CD14-positive monocyte (primary cell): ENCODE results near the gene TFAP2B. TPM values are rescaled to one million over a fixed set of nuclear protein-coding genes. Genes with fewer than 3 reads are reported as not detected.

ENCODE experiments used
- DNase-seq, 3 donors: peaks; one replicate each; pipeline ENCODE4 v3.0.0-alpha.2; 2011 to 2022
- H2AFZ ChIP-seq: 2 replicates; pipeline ENCODE4 v1.6.0; 2012; ENCODE audit warnings: mild to moderate bottlenecking, low read depth, low read length, inconsistent platforms; ENCODE audit not compliant: insufficient read depth, poor library complexity, severe bottlenecking
- H3K27ac ChIP-seq, 2 donors: 1 replicate in 1 of 2; 2 replicates in 1 of 2; pipeline ENCODE4 v1.5.1; 2012 to 2013; ENCODE audit warnings: low read length in 2 of 2, control low read depth in 1 of 2, inconsistent platforms in 1 of 2, low read depth in 1 of 2, mild to moderate bottlenecking in 1 of 2
- H3K27me3 ChIP-seq, 2 donors: one replicate each; pipeline versions ENCODE4 v1.6.0 to v1.6.1; 2011 to 2013; ENCODE audit warnings: low read length in 2 of 2; ENCODE audit not compliant: control insufficient read depth in 2 of 2, insufficient read depth in 2 of 2
- H3K36me3 ChIP-seq, 2 donors: replicated peaks in 1 of 2; 1 replicate in 1 of 2; 2 replicates in 1 of 2; pipeline versions ENCODE4 v1.5.1 to v1.6.1; 2012 to 2013; ENCODE audit warnings: low read length in 2 of 2, control low read depth in 1 of 2, inconsistent platforms in 1 of 2, mild to moderate bottlenecking in 1 of 2; ENCODE audit not compliant: insufficient read depth in 2 of 2, control insufficient read depth in 1 of 2
- H3K4me1 ChIP-seq, 2 donors: 1 replicate in 1 of 2; 2 replicates in 1 of 2; pipeline versions ENCODE4 v1.5.1 to v1.6.1; 2012 to 2013; ENCODE audit warnings: low read length in 2 of 2, control low read depth in 1 of 2, inconsistent platforms in 1 of 2, mild to moderate bottlenecking in 1 of 2, moderate library complexity in 1 of 2; ENCODE audit not compliant: insufficient read depth in 2 of 2, control insufficient read depth in 1 of 2
- H3K4me2 ChIP-seq: replicated peaks from 2 replicates; pipeline ENCODE3; 2012; ENCODE audit warnings: low read length, moderate library complexity, mild to moderate bottlenecking; ENCODE audit not compliant: poor library complexity, severe bottlenecking; ENCODE audit errors: extremely low read depth
- H3K4me3 ChIP-seq, 3 experiments: fragments of 200-600 bp in 1 of 3; sonication (generic) in 1 of 3; replicated peaks in 1 of 3; 1 replicate in 2 of 3; 2 replicates in 1 of 3; pipeline ENCODE4 v1.5.1; 2011 to 2013; ENCODE audit warnings: low read length in 3 of 3, mild to moderate bottlenecking in 3 of 3, control low read depth in 2 of 3, low read depth in 2 of 3, inconsistent platforms in 1 of 3, moderate library complexity in 1 of 3
- H3K79me2 ChIP-seq: 2 replicates; pipeline ENCODE4 v1.6.0; 2012; ENCODE audit warnings: mild to moderate bottlenecking, control low read depth, inconsistent platforms, low read length, moderate library complexity; ENCODE audit not compliant: insufficient read depth
- H3K9ac ChIP-seq: 2 replicates; pipeline ENCODE4 v1.6.0; 2017; ENCODE audit warnings: low read length, mild to moderate bottlenecking; ENCODE audit not compliant: insufficient read depth, poor library complexity, severe bottlenecking
- H3K9me3 ChIP-seq, 2 donors: replicated peaks in 1 of 2; 1 replicate in 1 of 2; 2 replicates in 1 of 2; pipeline versions ENCODE4 v1.5.1 to v1.6.1; 2012 to 2013; ENCODE audit warnings: low read length in 2 of 2, control low read depth in 1 of 2; ENCODE audit not compliant: control insufficient read depth in 1 of 2, insufficient read depth in 1 of 2
- H4K20me1 ChIP-seq: 2 replicates; pipeline ENCODE4 v1.6.0; 2012; ENCODE audit warnings: mild to moderate bottlenecking, low read length, control low read depth, moderate library complexity; ENCODE audit not compliant: insufficient read depth
- H3K27ac Mint-ChIP-seq, 7 donors: one replicate each; pipeline ENCODE4 v1.8.0; 2020; ENCODE audit warnings: mild to moderate bottlenecking in 7 of 7, mixed read lengths in 7 of 7, moderate library complexity in 6 of 7, inconsistent platforms in 2 of 7
- H3K27me3 Mint-ChIP-seq, 3 donors: one replicate each; pipeline ENCODE4 v1.8.0; 2021 to 2022; ENCODE audit warnings: low read depth in 3 of 3, mild to moderate bottlenecking in 3 of 3, mixed read lengths in 3 of 3, moderate library complexity in 3 of 3, inconsistent platforms in 1 of 3
- H3K36me3 Mint-ChIP-seq, 2 donors: one replicate each; pipeline ENCODE4 v1.8.0; 2020; ENCODE audit warnings: mixed read lengths in 2 of 2, inconsistent platforms in 1 of 2, mild to moderate bottlenecking in 1 of 2
- H3K4me1 Mint-ChIP-seq: one replicate; pipeline ENCODE4 v1.8.0; 2020; ENCODE audit warnings: mild to moderate bottlenecking, mixed read lengths
- H3K4me3 Mint-ChIP-seq, 2 donors: one replicate each; pipeline ENCODE4 v1.8.0; 2020; ENCODE audit warnings: mild to moderate bottlenecking in 2 of 2, mixed read lengths in 2 of 2, moderate library complexity in 1 of 2
- H3K9me3 Mint-ChIP-seq, 7 donors: one replicate each; pipeline ENCODE4 v1.8.0; 2020 to 2022; ENCODE audit warnings: mixed read lengths in 7 of 7, mild to moderate bottlenecking in 6 of 7, moderate library complexity in 6 of 7, inconsistent platforms in 2 of 7
- WGBS: methylation state at CpG from one replicate; pipeline ENCODE4 v1.1.5; 2013; ENCODE audit warnings: missing lambda C conversion rate; ENCODE audit not compliant: insufficient coverage; 5-methylcytosine and 5-hydroxymethylcytosine counted together
- intact Hi-C, 2 donors: fragments of 100-400 bp; cut with micrococcal nuclease; formaldehyde crosslinking; loops; one replicate each; pipeline versions ENCODE4 v1.15.0 to v1.15.1; 2023
- polyA plus RNA-seq, 3 donors: library from polyadenylated mRNA; depleted of rRNA in 1 of 3; unstranded in 2 of 3; stranded (reverse) in 1 of 3; fragments of 300-500 nt in 2 of 3; fragments of >200 nt in 1 of 3; fragmentation: Illumina TruSeq in 2 of 3; gene quantifications; 1 replicate in 2 of 3; 2 replicates in 1 of 3; pipeline ENCODE4 v1.2.3, GENCODE V29; 2012 to 2021
- TF ChIP-seq, protein P1 (sequence below): fragments of 200-600 bp; IDR thresholded peaks from one replicate; pipeline ENCODE4 v1.8.0; 2022; ENCODE audit warnings: antibody characterized with exemption, mild to moderate bottlenecking

TFAP2B gene
- polyA plus RNA-seq, 3 donors, result not detected

DNA sequence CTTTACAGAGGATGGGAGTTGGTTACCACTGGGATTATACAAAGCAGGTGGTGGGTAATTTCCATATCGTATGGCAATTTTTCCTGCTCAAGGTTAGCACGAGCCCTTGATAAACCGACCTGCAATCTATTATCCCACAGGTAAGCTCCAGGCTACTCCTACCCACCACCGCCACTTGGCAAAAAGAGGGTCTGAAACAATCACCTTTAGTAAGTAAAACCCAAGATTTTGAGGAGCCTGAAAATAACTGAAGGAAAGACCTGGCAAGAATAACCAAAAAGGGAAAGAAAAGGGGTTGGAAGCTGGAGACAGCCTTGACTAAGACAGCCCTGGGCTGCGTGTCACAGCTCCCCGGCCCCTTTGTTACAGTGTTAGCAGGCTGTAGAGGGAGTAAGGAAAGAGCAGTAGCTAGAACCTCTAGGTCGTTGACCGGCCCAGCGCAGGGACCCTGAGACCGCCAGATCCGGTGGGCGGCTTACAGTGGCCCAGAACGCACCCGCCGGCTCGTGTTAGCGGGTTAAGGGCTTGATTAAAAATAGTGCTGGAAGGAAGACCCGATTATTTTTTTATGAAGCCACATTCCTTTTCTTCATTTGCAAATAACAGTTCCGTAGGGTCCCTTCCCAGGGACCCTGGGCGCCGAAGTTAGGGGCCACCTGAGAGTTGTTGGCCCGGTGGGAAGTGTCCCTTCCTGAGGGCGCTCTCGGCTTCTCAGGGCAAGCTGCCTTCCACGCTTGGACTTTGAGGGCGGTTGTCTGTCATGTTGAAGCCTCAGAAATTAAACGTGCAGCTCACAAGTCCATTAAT lies 30.5 kb downstream of the TFAP2B start:
- no peak overlapping the region for H3K4me2 ChIP-seq
- Mint-ChIP-seq H3K4me1 (no peaks in the 10 kb centered on the region), H3K9me3 (peaks cover 0 to 35% (median 22%) of the 10 kb centered on the region in 7 donors), H3K27ac (no peak overlapping the region), H3K4me3 (peak overlapping the region in 1 of 2 donors; percentile 80), H3K27me3 (peaks cover 87 to 93% (median 89%) of the 10 kb centered on the region in 3 donors), H3K36me3 (peaks cover 0 to 3% of the 10 kb centered on the region in 2 donors)
- no peaks in the 10 kb centered on the region for H4K20me1 ChIP-seq
- H3K9me3 ChIP-seq, result peaks cover 14 to 60% of the 10 kb centered on the region in 2 donors
- intact Hi-C loops, result no loop called here
- no peaks in the 10 kb centered on the region for H3K4me1 ChIP-seq
- H3K36me3 ChIP-seq, result no peaks in the 10 kb centered on the region
- H3K4me3 ChIP-seq, result no peak overlapping the region
- H2AFZ ChIP-seq, result no peak overlapping the region
- H3K9ac ChIP-seq, result no peak overlapping the region
- no peaks in the 10 kb centered on the region for H3K79me2 ChIP-seq
- WGBS, result 4% methylated on average over 8 of the region's 27 CpGs
- H3K27me3 ChIP-seq, result peaks cover 91 to 92% of the 10 kb centered on the region in 2 donors
- no peak overlapping the region for H3K27ac ChIP-seq
- no peak for DNase-seq
- TF ChIP-seq, protein P1, sequence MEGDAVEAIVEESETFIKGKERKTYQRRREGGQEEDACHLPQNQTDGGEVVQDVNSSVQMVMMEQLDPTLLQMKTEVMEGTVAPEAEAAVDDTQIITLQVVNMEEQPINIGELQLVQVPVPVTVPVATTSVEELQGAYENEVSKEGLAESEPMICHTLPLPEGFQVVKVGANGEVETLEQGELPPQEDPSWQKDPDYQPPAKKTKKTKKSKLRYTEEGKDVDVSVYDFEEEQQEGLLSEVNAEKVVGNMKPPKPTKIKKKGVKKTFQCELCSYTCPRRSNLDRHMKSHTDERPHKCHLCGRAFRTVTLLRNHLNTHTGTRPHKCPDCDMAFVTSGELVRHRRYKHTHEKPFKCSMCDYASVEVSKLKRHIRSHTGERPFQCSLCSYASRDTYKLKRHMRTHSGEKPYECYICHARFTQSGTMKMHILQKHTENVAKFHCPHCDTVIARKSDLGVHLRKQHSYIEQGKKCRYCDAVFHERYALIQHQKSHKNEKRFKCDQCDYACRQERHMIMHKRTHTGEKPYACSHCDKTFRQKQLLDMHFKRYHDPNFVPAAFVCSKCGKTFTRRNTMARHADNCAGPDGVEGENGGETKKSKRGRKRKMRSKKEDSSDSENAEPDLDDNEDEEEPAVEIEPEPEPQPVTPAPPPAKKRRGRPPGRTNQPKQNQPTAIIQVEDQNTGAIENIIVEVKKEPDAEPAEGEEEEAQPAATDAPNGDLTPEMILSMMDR, result no peak

DNA sequence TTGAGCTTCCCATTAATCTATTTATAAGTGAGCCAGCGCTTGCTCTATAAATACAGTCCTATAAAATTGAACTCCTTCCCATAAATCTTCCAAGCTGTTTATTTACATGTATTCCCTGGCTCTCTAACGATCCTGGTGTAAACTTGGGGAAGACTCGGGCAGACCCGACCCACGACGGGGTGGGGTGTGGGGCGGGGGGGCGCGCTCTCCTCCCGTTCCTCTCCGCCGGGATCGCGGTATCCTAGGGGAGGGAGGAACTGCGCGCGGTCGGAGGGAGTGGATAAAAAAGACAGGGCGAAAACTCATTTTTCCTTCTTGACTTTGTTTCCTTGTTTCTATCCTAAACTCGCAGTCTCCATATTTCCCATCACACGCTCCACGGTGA lies 31.1 kb downstream of the TFAP2B start:
- H3K79me2 ChIP-seq, result no peaks in the 10 kb centered on the region
- H3K27me3 ChIP-seq, result peaks cover 85 to 86% of the 10 kb centered on the region in 2 donors
- Mint-ChIP-seq H3K4me1 (no peaks in the 10 kb centered on the region), H3K9me3 (peaks cover 0 to 35% (median 22%) of the 10 kb centered on the region in 7 donors), H3K4me3 (peak overlapping the region in 1 of 2 donors; percentile 80), H3K27ac (no peak overlapping the region), H3K36me3 (peaks cover 0 to 3% of the 10 kb centered on the region in 2 donors), H3K27me3 (peaks cover 83 to 89% (median 84%) of the 10 kb centered on the region in 3 donors)
- no peaks in the 10 kb centered on the region for H3K36me3 ChIP-seq
- no peaks in the 10 kb centered on the region for H4K20me1 ChIP-seq
- peaks cover 14 to 54% of the 10 kb centered on the region in 2 donors for H3K9me3 ChIP-seq
- no peak overlapping the region for H3K9ac ChIP-seq
- DNase-seq, result no peak
- H3K27ac ChIP-seq, result no peak overlapping the region
- no peaks in the 10 kb centered on the region for H3K4me1 ChIP-seq
- no peak overlapping the region for H2AFZ ChIP-seq
- no peak overlapping the region for H3K4me2 ChIP-seq
- TF ChIP-seq, protein P1, result no peak
- intact Hi-C loops, result no loop called here
- H3K4me3 ChIP-seq, result no peak overlapping the region
- 4% methylated on average over 3 of the region's 22 CpGs for WGBS
